HepG2 (cell line): ENCODE results near the gene TMEFF2. TPM values are rescaled to one million over a fixed set of nuclear protein-coding genes. Genes with fewer than 3 reads are reported as not detected.

Source experiments
- ATAC-seq: fragments of 200-7000 bp; cut with Tn5 transposase; 3 replicates; pipeline ENCODE4 v1.9.1; 2020; ENCODE audit warnings: mild to moderate bottlenecking, moderate library complexity
- BruUV-seq: library from RNA; stranded (reverse); fragments of 400-500 nt; replicated peaks from 2 replicates; lab custom pipeline; 2021; lab: Mats Ljungman, UMichigan
- CTCF ChIA-PET: fragments of 300-600 bp; formaldehyde crosslinking; extraction: SDS; loops from one replicate; lab custom pipeline; 2021; ENCODE audit warnings: low total read pairs, inconsistent platforms, low intra/inter-chr PET ratio; lab: Yijun Ruan, JAX
- POLR2A ChIA-PET: fragments of 350-600 bp; sonication (Branson Sonifier 250); formaldehyde crosslinking; loops from one replicate; lab custom pipeline; 2020; ENCODE audit warnings: antibody characterized with exemption, inconsistent platforms; lab: Yijun Ruan, JAX
- DNase-seq: peaks from one replicate; pipeline ENCODE4 v3.0.0-alpha.2; 2015; ENCODE audit warnings: low spot score
- FAIRE-seq: peaks from 3 replicates; lab custom pipeline; 2011; peaks lifted over from hg19 to GRCh38; lab: Jason Lieb, UNC
- H2AFZ ChIP-seq: one replicate; pipeline ENCODE4 v1.6.1; 2011; ENCODE audit warnings: low read length, inconsistent platforms
- H3K27ac ChIP-seq: fragments of 300-600 bp; 3 replicates; pipeline ENCODE4 v1.8.0; 2011; ENCODE audit warnings: mixed run types, mild to moderate bottlenecking, mixed read lengths, low read length, inconsistent platforms; ENCODE audit not compliant: insufficient read depth; ENCODE audit errors: extremely low read length
- H3K27me3 ChIP-seq, 2 experiments: fragments of 200-600 bp in 1 of 2; 2 replicates in 1 of 2; 3 replicates in 1 of 2; pipeline versions ENCODE4 v1.6.0 to v1.8.0; 2011; ENCODE audit warnings: low read length in 2 of 2, mild to moderate bottlenecking in 2 of 2, moderate library complexity in 2 of 2, inconsistent platforms in 1 of 2; ENCODE audit not compliant: insufficient read depth in 2 of 2, control insufficient read depth in 1 of 2
- H3K36me3 ChIP-seq, 2 experiments: fragments of 200-600 bp in 1 of 2; replicated peaks in 1 of 2; 2 replicates in 1 of 2; 3 replicates in 1 of 2; pipeline versions ENCODE4 v1.5.1 to v1.8.0; 2011; ENCODE audit warnings: low read length in 2 of 2, inconsistent platforms in 1 of 2; ENCODE audit not compliant: insufficient read depth in 2 of 2, control insufficient read depth in 1 of 2
- H3K4me1 ChIP-seq: 2 replicates; pipeline ENCODE4 v1.5.1; 2012; ENCODE audit warnings: low read length, inconsistent platforms; ENCODE audit not compliant: insufficient read depth
- H3K4me2 ChIP-seq: 2 replicates; pipeline ENCODE4 v1.6.0; 2011; ENCODE audit warnings: low read depth, low read length, inconsistent platforms
- H3K4me3 ChIP-seq, 3 experiments: fragments of 200-600 bp in 1 of 3; sonication (generic), shearing (Covaris generic) in 1 of 3; replicated peaks in 1 of 3; 2 replicates each; pipeline ENCODE4 v1.5.1; 2011 to 2016; ENCODE audit warnings: low read length in 3 of 3, inconsistent platforms in 2 of 3, low read depth in 2 of 3, mild to moderate bottlenecking in 2 of 3, control low read depth in 1 of 3, mixed read lengths in 1 of 3; ENCODE audit not compliant: insufficient read depth in 1 of 3
- H3K79me2 ChIP-seq: one replicate; pipeline ENCODE4 v1.6.1; 2011; ENCODE audit warnings: low read length, inconsistent platforms; ENCODE audit not compliant: insufficient read depth
- H3K9ac ChIP-seq: 2 replicates; pipeline ENCODE4 v1.6.0; 2011; ENCODE audit warnings: mild to moderate bottlenecking, low read depth, low read length, inconsistent platforms; ENCODE audit not compliant: insufficient read depth
- H3K9me3 ChIP-seq: 2 replicates; pipeline ENCODE4 v1.5.1; 2012; ENCODE audit warnings: mild to moderate bottlenecking, low read length
- H4K20me1 ChIP-seq: 2 replicates; pipeline ENCODE4 v1.6.0; 2011; ENCODE audit warnings: inconsistent platforms, mild to moderate bottlenecking, low read length, moderate library complexity; ENCODE audit not compliant: insufficient read depth
- BCLAF1 ChIP-seq: fragments of 450-650 bp; IDR thresholded peaks from 2 replicates; pipeline ENCODE4 v1.6.1; 2017; ENCODE audit warnings: mild to moderate bottlenecking
- CCAR2 ChIP-seq: fragments of 200-400 bp; formaldehyde crosslinking; optimal IDR thresholded peaks from 2 replicates; pipeline ENCODE3; 2018; ENCODE audit warnings: low read depth, mild to moderate bottlenecking, low read length, moderate library complexity
- HDAC2 ChIP-seq: sonication (generic); formaldehyde crosslinking; IDR thresholded peaks from 2 replicates; pipeline ENCODE4 v1.4.0; 2020; ENCODE audit warnings: missing genetic modification reagents
- IKZF1 ChIP-seq: fragments of 450-650 bp; IDR thresholded peaks from 2 replicates; pipeline ENCODE4 v1.7.1; 2016
- MLLT10 ChIP-seq: sonication (generic); formaldehyde crosslinking; IDR thresholded peaks from 2 replicates; pipeline ENCODE4 v1.4.0; 2020; ENCODE audit warnings: missing genetic modification reagents
- PBX2 ChIP-seq: IDR thresholded peaks from 2 replicates; pipeline ENCODE4 v1.6.1; 2016; ENCODE audit warnings: control low read depth
- PRDM4 ChIP-seq: sonication (generic); formaldehyde crosslinking; IDR thresholded peaks from 2 replicates; pipeline ENCODE4 v1.9.0; 2021; ENCODE audit warnings: missing genetic modification reagents, borderline replicate concordance
- ZBTB43 ChIP-seq: sonication (generic); formaldehyde crosslinking; conservative IDR thresholded peaks from 2 replicates; pipeline ENCODE4 v1.4.0; 2020; ENCODE audit warnings: missing genetic modification reagents
- ZHX2 ChIP-seq, 2 experiments: sonication (generic) in 1 of 2; formaldehyde crosslinking in 1 of 2; IDR thresholded peaks; 2 replicates each; pipeline versions ENCODE4 v1.6.1 to v1.9.0; 2014 to 2022; ENCODE audit warnings: antibody characterized with exemption in 1 of 2, borderline replicate concordance in 1 of 2, inconsistent platforms in 1 of 2, low read depth in 1 of 2, missing genetic modification reagents in 1 of 2
- ZNF543 ChIP-seq: sonication (generic); formaldehyde crosslinking; IDR thresholded peaks from 2 replicates; pipeline ENCODE4 v1.4.0; 2020; ENCODE audit warnings: mild to moderate bottlenecking, missing genetic modification reagents
- ZNF703 ChIP-seq: sonication (generic); formaldehyde crosslinking; IDR thresholded peaks from 2 replicates; pipeline ENCODE4 v1.5.1; 2020; ENCODE audit warnings: missing genetic modification reagents, mild to moderate bottlenecking, moderate library complexity, borderline replicate concordance
- WGBS: methylation state at CpG from one replicate; pipeline ENCODE4 v1.1.6; 2017; ENCODE audit warnings: low lambda C conversion rate; 5-methylcytosine and 5-hydroxymethylcytosine counted together
- in situ Hi-C: cut with HindIII; loops from 2 replicates; pipeline ENCODE4 v1.10.0; 2017; ENCODE audit warnings: low pct_unique_long_range_greater_than_20kb; ENCODE audit not compliant: extremely low pct_ligation_motif_present
- intact Hi-C: fragments of 100-400 bp; cut with micrococcal nuclease; formaldehyde crosslinking; loops from one replicate; pipeline ENCODE4 v1.10.0; 2022; ENCODE audit not compliant: unreplicated experiment
- polyA plus RNA-seq, 8 experiments: library from polyadenylated mRNA; depleted of rRNA in 3 of 8; stranded (reverse) in 7 of 8; unstranded in 1 of 8; fragments of >200 nt; fragmentation: Illumina TruSeq in 4 of 8; extraction: Trizol in 4 of 8; gene quantifications; 2 replicates each; pipeline versions ENCODE4 v1.2.1 to v1.2.3, GENCODE V29; 2011 to 2016; ENCODE audit warnings: low read depth in 4 of 8, missing spikeins in 1 of 8, mixed read lengths in 1 of 8; ENCODE audit not compliant: insufficient read depth in 1 of 8
- total RNA-seq, 5 experiments: library from RNA; depleted of rRNA; stranded (reverse); fragments of >200 nt; fragmentation: Illumina TruSeq; extraction: Trizol; gene quantifications; 2 replicates each; pipeline ENCODE4 v1.2.3, GENCODE V29; 2016; ENCODE audit warnings: low read depth in 1 of 5

TMEFF2 gene
- total and polyA plus RNA-seq, 2 of the 13 experiments (the other 11 are each of a cell fraction or from before 2014, with no cell fraction given) = not detected

- Histone ChIP-seq H4K20me1 (no peaks in the 10 kb centered on the region), H3K4me2 (no peak overlapping the region), H3K9ac (no peak overlapping the region), H2AFZ (no peak overlapping the region), H3K4me3 (no peak overlapping the region), H3K79me2 (no peaks in the 10 kb centered on the region), H3K4me1 (no peaks in the 10 kb centered on the region), H3K36me3 (no peaks in the 10 kb centered on the region), H3K27me3 (no peaks in the 10 kb centered on the region), H3K9me3 (no peaks in the 10 kb centered on the region), H3K27ac (no peak overlapping the region)
- WGBS = 37% methylated on average over 5 of the region's 5 CpGs
- ChIA-PET CTCF (no interaction called here), POLR2A (no interaction called here)
- no peak for FAIRE-seq
- intact Hi-C loops = no loop called here
- no TSS peak for BruUV-seq
- ATAC-seq = no peak
- in situ Hi-C loops = no loop called here
- no peak for DNase-seq
- TF ChIP-seq ZBTB43 (CRISPR knock-in tag) (no peak), MLLT10 (CRISPR knock-in tag) (no peak), PBX2 (CRISPR knock-in tag) (no peak), ZHX2 (IDR thresholded peaks at IDR 0.05; ENCODE audit: low read depth) (no peak), ZHX2 (CRISPR knock-in tag; IDR thresholded peaks at IDR 0.05; ENCODE audit: borderline replicate concordance) (no peak), IKZF1 (no peak), BCLAF1 (no peak), ZNF543 (CRISPR knock-in tag) (no peak), CCAR2 (no peak), HDAC2 (CRISPR knock-in tag) (no peak), PRDM4 (CRISPR knock-in tag) (no peak), ZNF703 (CRISPR knock-in tag) (no peak)
These were observed 112.6 kb downstream of the TMEFF2 start for GRCh38 chr2:192082121-192082520.
